GM12878 (cell line): ENCODE measurements around the gene MDFI. TPM values are rescaled to one million over a fixed set of nuclear protein-coding genes. Genes with fewer than 3 reads are reported as not detected.

Experiments
- ATAC-seq: fragments of 200-7000 bp; cut with Tn5 transposase; 3 replicates; pipeline ENCODE4 v1.9.1; 2020; ENCODE audit warnings: mild to moderate bottlenecking, moderate library complexity
- BruUV-seq: library from RNA; stranded (reverse); fragments of 400-500 nt; replicated peaks from 2 replicates; lab custom pipeline; 2021; lab: Mats Ljungman, UMichigan
- CTCF ChIA-PET: fragments of 300-600 bp; sonication (Branson Sonifier 250); formaldehyde crosslinking; extraction: SDS; loops from one replicate; lab custom pipeline; 2021; ENCODE audit warnings: inconsistent platforms; lab: Yijun Ruan, JAX
- POLR2A ChIA-PET: fragments of 350-600 bp; formaldehyde crosslinking; extraction: SDS; loops from one replicate; lab custom pipeline; 2021; ENCODE audit warnings: inconsistent platforms; lab: Charles Lee
- RAD21 ChIA-PET: fragments of 300-600 bp; sonication (Branson Sonifier 250); formaldehyde crosslinking; loops from one replicate; lab custom pipeline; 2023; ENCODE audit warnings: antibody characterized with exemption; ENCODE audit not compliant: unreplicated experiment; lab: Charles Lee
- SMC1A ChIA-PET: fragments of 300-600 bp; sonication (Branson Sonifier 250); formaldehyde crosslinking; loops from one replicate; lab custom pipeline; 2023; ENCODE audit not compliant: unreplicated experiment, uncharacterized antibody; lab: Charles Lee
- DNase-seq: peaks from one replicate; pipeline ENCODE4 v3.0.0-alpha.2; 2011; ENCODE audit warnings: low read depth, low spot score
- FAIRE-seq: peaks from 3 replicates; lab custom pipeline; 2011; peaks lifted over from hg19 to GRCh38; lab: Jason Lieb, UNC
- H2AFZ ChIP-seq: 2 replicates; pipeline ENCODE4 v1.6.0; 2011; ENCODE audit warnings: low read depth, low read length, control low read depth; ENCODE audit not compliant: control insufficient read depth
- H3K27ac ChIP-seq: 2 replicates; pipeline ENCODE4 v1.5.1; 2011; ENCODE audit warnings: control low read depth; ENCODE audit not compliant: control insufficient read depth, insufficient read depth
- H3K27me3 ChIP-seq, 2 experiments: replicated peaks in 1 of 2; 2 replicates each; pipeline versions ENCODE4 v1.6.0 to v1.6.1; 2011; ENCODE audit warnings: low read length in 1 of 2; ENCODE audit not compliant: control insufficient read depth in 2 of 2, insufficient read depth in 2 of 2
- H3K36me3 ChIP-seq, 2 experiments: 2 replicates each; pipeline ENCODE4 v1.5.1; 2011; ENCODE audit warnings: low read length in 1 of 2; ENCODE audit not compliant: control insufficient read depth in 2 of 2, insufficient read depth in 2 of 2
- H3K4me1 ChIP-seq: 2 replicates; pipeline ENCODE4 v1.6.1; 2011; ENCODE audit warnings: mild to moderate bottlenecking, low read length, moderate library complexity, mixed read lengths; ENCODE audit not compliant: control insufficient read depth, insufficient read depth
- H3K4me2 ChIP-seq: 2 replicates; pipeline ENCODE4 v1.6.0; 2011; ENCODE audit warnings: control low read depth; ENCODE audit not compliant: control insufficient read depth, insufficient read depth
- H3K4me3 ChIP-seq: fragments of 200-600 bp; sonication (generic); 2 replicates; pipeline ENCODE4 v1.5.1; 2016
- H3K79me2 ChIP-seq: 2 replicates; pipeline ENCODE4 v1.6.0; 2011; ENCODE audit warnings: low read length; ENCODE audit not compliant: control insufficient read depth, insufficient read depth
- H3K9ac ChIP-seq: 2 replicates; pipeline ENCODE4 v1.8.0; 2011; ENCODE audit warnings: low read length, control low read depth, mixed read lengths; ENCODE audit not compliant: control insufficient read depth, insufficient read depth
- H3K9me3 ChIP-seq: replicated peaks from 3 replicates; pipeline ENCODE4 v1.5.1; 2011; ENCODE audit warnings: mild to moderate bottlenecking, low read length; ENCODE audit not compliant: control insufficient read depth, insufficient read depth
- H4K20me1 ChIP-seq: 2 replicates; pipeline ENCODE4 v1.6.0; 2011; ENCODE audit not compliant: control insufficient read depth, insufficient read depth
- CHD1 ChIP-seq: IDR thresholded peaks from 2 replicates; pipeline ENCODE4 v1.6.1; 2012; ENCODE audit warnings: low read depth, low read length, improper control_type of control experiment
- CREM ChIP-seq: IDR thresholded peaks from 2 replicates; pipeline ENCODE4 v1.6.1; 2014; ENCODE audit warnings: antibody characterized with exemption, low read depth
- MLLT1 ChIP-seq: fragments of 450-650 bp; IDR thresholded peaks from 2 replicates; pipeline ENCODE4 v1.6.1; 2016; ENCODE audit warnings: mild to moderate bottlenecking
- PAX5 ChIP-seq: IDR thresholded peaks from 2 replicates; pipeline ENCODE4 v1.6.1; 2011; ENCODE audit warnings: low read depth, low read length, borderline replicate concordance
- RCOR1 ChIP-seq: conservative IDR thresholded peaks from 2 replicates; pipeline ENCODE4 v1.6.1; 2012; ENCODE audit warnings: low read depth, low read length, improper control_type of control experiment
- SIN3A ChIP-seq: IDR thresholded peaks from 2 replicates; pipeline ENCODE4 v1.6.1; 2012; ENCODE audit warnings: low read depth, low read length, improper control_type of control experiment
- SREBF1 ChIP-seq: IDR thresholded peaks from 2 replicates; pipeline ENCODE4 v1.6.1; 2012; ENCODE audit warnings: mild to moderate bottlenecking, low read length
- SREBF2 ChIP-seq: IDR thresholded peaks from 2 replicates; pipeline ENCODE4 v1.6.1; 2012; ENCODE audit warnings: mild to moderate bottlenecking, low read length
- SUPT20H ChIP-seq: IDR thresholded peaks from 2 replicates; pipeline ENCODE4 v1.6.1; 2011; ENCODE audit warnings: low read depth, mild to moderate bottlenecking, low read length, moderate library complexity, borderline replicate concordance; ENCODE audit not compliant: control insufficient read depth
- TAF1 ChIP-seq: IDR thresholded peaks from 2 replicates; pipeline ENCODE4 v1.6.1; 2011; ENCODE audit warnings: mild to moderate bottlenecking, low read depth, low read length, borderline replicate concordance
- USF2 ChIP-seq: IDR thresholded peaks from 2 replicates; pipeline ENCODE4 v1.6.1; 2011; ENCODE audit warnings: low read depth, low read length, improper control_type of control experiment, borderline replicate concordance
- WGBS: methylation state at CpG from one replicate; pipeline ENCODE4 v1.1.6; 2016; ENCODE audit warnings: low lambda C conversion rate; ENCODE audit not compliant: insufficient replicate concordance, insufficient coverage; ENCODE audit errors: missing lambda C conversion rate; 5-methylcytosine and 5-hydroxymethylcytosine counted together
- in situ Hi-C: fragments of 300-500 bp; cut with MboI; formaldehyde crosslinking; loops from 9 replicates; pipeline ENCODE4 v1.14.3; 2018; ENCODE audit warnings: mixed read lengths
- intact Hi-C: fragments of 100-400 bp; cut with micrococcal nuclease; formaldehyde crosslinking; loops from one replicate; pipeline ENCODE4 v1.14.2; 2022; ENCODE audit not compliant: unreplicated experiment
- polyA plus RNA-seq, 11 experiments: library from polyadenylated mRNA; depleted of rRNA in 4 of 11; unstranded in 6 of 11; stranded (reverse) in 5 of 11; fragments of >200 nt; fragmentation: Nextera tagmentation in 4 of 11; fragmentation: Illumina TruSeq in 1 of 11; extraction: Ambion mirVana in 4 of 11; extraction: Trizol in 1 of 11; gene quantifications; 1 replicate in 1 of 11; 2 replicates in 10 of 11; pipeline versions ENCODE4 v1.2.1 to v1.2.3, GENCODE V29; 2011 to 2016; ENCODE audit warnings: inconsistent platforms in 2 of 11, missing spikeins in 2 of 11, low read depth in 1 of 11
- total RNA-seq, 4 experiments: library from RNA; depleted of rRNA in 3 of 4; stranded (reverse); fragments of >200 nt in 3 of 4; fragmentation: Illumina TruSeq in 1 of 4; extraction: Trizol in 1 of 4; gene quantifications; 2 replicates each; pipeline versions ENCODE4 v1.2.1 to v1.2.3, GENCODE V29; 2013 to 2021

Gene MDFI
- total and polyA plus RNA-seq, 10 of the 15 experiments (the other 5 are each of a cell fraction or from before 2014, with no cell fraction given) = not detected

DNA sequence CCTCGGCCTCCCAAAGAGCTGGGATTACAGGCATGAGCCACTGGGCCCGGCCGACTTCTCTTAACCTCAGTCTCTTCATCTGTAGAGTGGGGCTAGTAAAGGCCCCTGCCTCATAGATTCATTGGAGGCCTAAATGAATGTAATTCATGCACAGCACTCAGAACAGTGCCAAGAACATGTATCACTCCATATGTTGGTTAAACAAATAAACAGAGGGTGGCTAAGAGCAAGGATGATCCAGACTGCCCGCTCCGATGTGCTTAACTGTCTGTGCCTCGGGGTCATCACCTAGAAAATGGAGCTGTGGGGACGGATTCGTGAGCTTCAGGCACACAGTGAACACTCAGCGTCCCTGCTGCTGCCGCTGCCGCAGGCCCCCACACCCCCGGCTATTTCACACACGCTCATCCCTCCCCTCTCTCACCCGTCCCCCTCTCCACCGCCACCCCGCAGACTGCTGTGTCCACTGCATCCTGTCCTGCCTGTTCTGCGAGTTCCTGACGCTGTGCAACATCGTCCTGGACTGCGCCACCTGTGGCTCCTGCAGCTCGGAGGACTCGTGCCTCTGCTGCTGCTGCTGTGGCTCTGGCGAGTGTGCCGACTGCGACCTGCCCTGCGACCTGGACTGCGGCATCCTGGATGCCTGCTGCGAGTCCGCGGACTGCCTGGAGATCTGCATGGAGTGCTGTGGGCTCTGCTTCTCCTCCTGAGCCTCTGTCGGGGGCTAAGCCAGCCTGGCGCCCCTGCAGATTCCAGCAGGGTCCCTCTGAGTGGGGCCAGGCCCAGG, 14.8 kb downstream of the MDFI start:
- FAIRE-seq = no peak
- ATAC-seq = no peak
- no peak overlapping the region for H2AFZ ChIP-seq
- intact Hi-C loops (no loop called here), in situ Hi-C loops (no loop called here)
- no peak overlapping the region for H3K4me3 ChIP-seq
- no peaks in the 10 kb centered on the region for H3K36me3 ChIP-seq
- TF ChIP-seq SUPT20H (no peak), PAX5 (no peak), CREM (no peak)
- no peaks in the 10 kb centered on the region for H3K9me3 ChIP-seq
- H3K9ac ChIP-seq = no peak overlapping the region
- 44% methylated on average over 29 of the region's 32 CpGs for WGBS
- H3K79me2 ChIP-seq = no peaks in the 10 kb centered on the region
- ChIA-PET CTCF (interaction anchor here (1.1 kb wide), 1 partner anchor 231 kb away, joined by 3 read pairs; no protein-coding TSS in a partner anchor), POLR2A (no interaction called here), SMC1A (no interaction called here), RAD21 (no interaction called here)
- no peaks in the 10 kb centered on the region for H4K20me1 ChIP-seq
- no peaks in the 10 kb centered on the region for H3K4me1 ChIP-seq
- peaks cover 0 to 2% of the 10 kb centered on the region in 2 experiments; a peak in 2 of 4 replicates for H3K27me3 ChIP-seq
- no peak overlapping the region for H3K27ac ChIP-seq
- no peak overlapping the region for H3K4me2 ChIP-seq
- DNase-seq = no peak
- no TSS peak for BruUV-seq

GRCh38 chr6:41653691-41654090, 15.4 kb downstream of the MDFI start:
- no peak overlapping the region for H3K4me3 ChIP-seq
- no peak overlapping the region for H2AFZ ChIP-seq
- TF ChIP-seq SREBF1 (no peak), USF2 (no peak), RCOR1 (no peak), CHD1 (no peak), MLLT1 (no peak), TAF1 (no peak), SREBF2 (no peak), SIN3A (no peak)
- FAIRE-seq (no peak), DNase-seq (no peak), ATAC-seq (no peak)
- H4K20me1 ChIP-seq = no peaks in the 10 kb centered on the region
- H3K4me1 ChIP-seq = no peaks in the 10 kb centered on the region
- H3K27me3 ChIP-seq = peaks cover 0 to 2% of the 10 kb centered on the region in 2 experiments; a peak in 2 of 4 replicates
- intact Hi-C loops (no loop called here), in situ Hi-C loops (no loop called here)
- ChIA-PET RAD21 (no interaction called here), CTCF (no interaction called here), POLR2A (no interaction called here), SMC1A (no interaction called here)
- no peak overlapping the region for H3K27ac ChIP-seq
- no peaks in the 10 kb centered on the region for H3K9me3 ChIP-seq
- H3K4me2 ChIP-seq = no peak overlapping the region
- 6% methylated on average over 5 of the region's 5 CpGs for WGBS
- H3K36me3 ChIP-seq = no peaks in the 10 kb centered on the region
- BruUV-seq = no TSS peak
- no peaks in the 10 kb centered on the region for H3K79me2 ChIP-seq
- no peak overlapping the region for H3K9ac ChIP-seq
